GM18861 (cell line): ENCODE data around the gene COTL1.

Experiments used
- ATAC-seq: cut with Tn5 transposase; IDR thresholded peaks from one replicate; pipeline ENCODE4 v1.9.1; 2021; ENCODE audit not compliant: unreplicated experiment

Gene COTL1

DNA sequence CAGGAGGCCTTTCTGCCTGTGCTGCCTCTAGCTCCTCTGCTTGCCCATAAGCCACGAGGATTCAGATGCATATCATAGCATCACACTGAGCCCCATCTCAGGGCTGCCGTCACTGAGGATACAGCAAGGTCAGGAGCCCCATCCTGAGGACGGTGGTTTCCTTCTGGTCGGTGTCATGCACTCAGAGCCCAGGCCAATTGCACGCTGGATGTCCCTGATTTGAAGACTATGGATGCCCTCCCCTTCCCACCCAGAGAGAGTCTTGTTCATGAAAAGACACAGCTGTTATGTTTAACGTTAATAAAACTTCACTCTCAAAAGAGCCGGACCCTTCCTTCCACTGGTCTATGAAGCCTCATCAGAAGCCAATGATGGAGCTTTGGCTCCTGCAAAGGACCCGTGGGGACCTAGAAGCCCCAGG lies 19.9 kb downstream of the COTL1 start:
- ATAC-seq, result no peak

DNA sequence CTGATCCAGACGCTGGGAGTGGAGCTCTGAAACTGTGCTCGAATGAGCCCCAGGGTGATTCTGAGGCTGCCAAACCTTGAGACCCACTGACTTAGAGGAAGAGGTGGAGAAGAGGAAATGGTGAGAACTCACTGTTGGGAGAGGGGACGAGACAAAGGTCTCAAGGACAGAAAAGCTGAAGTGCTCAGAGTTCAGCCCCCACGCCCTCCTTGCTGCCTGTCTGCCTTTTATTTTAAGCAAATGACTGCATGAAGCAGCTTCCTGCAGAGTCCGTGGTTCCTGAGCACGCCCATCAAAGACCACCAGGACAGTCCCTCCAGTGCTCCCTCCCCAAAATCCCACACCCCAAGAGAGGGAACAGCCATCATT lies 20.4 kb downstream of the COTL1 start:
- no peak for ATAC-seq

DNA sequence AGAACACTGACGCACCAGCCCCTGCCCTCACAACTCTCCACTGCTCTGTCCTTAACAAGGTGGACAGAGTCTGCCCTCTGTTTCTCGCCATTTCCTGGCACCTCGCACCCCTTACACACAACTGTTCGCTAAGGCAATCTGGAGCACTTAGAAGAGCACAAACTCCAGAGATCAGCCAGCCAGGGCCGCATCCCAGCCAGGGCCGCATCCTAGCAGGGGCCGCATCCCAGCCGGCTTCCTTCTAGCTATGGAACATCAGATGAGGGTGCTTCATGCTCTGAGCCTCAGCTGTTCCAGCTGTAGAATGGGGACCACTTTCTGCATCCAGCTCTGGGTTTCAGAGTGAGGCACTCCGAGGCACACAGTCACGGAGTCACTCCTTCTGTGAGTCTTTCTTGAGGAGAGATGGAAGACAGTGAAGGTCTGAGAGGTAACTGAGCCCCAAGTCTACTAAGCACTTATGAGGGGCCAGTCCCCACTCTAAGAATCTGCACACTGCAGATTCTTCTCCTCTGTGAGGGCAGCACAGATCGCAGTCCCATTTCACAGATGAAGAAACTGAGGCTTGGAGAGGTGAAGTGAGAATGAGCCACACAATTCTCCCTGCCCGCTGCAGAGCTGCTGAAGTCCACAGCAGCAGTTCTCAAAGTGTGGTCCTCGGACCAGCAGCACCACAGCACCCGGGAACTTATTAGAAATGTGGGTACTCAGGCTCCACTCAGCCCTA lies 20.9 kb downstream of the COTL1 start:
- no peak for ATAC-seq

DNA sequence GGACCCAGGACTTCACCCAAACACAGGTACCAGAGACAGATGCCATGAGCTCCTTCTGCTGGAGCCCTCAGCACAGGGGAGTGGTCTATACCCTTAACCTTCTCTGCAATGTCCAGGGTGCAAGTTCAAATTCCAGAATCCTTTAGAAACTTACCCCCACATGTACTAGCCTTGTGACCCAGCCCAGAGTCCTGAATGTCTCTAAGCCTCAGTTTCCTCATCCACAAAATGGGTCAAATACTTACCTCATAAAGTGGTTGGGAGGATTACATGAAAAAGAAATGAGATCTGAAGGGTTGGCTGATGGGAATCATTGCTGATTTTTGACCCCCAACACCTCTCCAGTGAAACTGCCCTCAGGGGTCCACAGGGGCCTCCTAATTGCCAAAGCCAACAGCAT lies 21.7 kb downstream of the COTL1 start:
- no peak for ATAC-seq

DNA sequence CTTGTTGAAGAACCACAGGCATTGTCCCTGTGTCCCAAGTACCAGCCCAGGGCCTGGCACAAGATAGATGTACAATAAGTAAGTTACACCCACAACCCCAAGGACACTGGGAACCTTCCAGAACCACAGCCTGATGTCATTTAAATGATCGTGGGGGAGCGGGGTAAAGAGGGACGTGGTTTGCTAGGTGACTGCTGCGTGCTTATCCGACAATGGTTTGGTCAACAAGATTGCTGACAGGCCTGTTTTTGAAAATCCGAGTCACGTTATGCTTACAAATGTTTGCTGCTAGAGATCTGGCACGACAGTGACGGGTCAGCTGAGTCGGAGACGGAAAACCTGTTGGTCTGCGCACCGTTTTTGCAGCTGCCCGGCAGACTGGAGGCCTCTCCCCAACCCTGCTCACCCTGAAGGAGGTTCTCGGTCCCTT lies 22.8 kb downstream of the COTL1 start:
- no peak for ATAC-seq

DNA sequence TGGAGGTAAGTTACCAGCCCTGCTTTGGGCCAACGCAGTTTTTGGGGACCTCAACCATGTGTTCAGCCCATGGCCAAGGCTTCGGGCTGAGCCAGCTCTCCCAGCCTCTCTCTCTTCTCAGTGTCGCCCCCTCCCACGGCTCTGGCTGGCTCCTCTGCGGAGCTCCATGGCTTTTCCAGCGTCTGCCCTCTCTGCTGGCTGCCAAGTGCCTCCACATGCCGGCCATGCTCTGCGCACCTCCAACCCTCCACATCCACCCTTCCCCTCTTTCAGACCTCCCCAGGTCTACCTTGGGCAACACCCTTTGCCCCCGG lies 23.2 kb downstream of the COTL1 start:
- no peak for ATAC-seq

DNA sequence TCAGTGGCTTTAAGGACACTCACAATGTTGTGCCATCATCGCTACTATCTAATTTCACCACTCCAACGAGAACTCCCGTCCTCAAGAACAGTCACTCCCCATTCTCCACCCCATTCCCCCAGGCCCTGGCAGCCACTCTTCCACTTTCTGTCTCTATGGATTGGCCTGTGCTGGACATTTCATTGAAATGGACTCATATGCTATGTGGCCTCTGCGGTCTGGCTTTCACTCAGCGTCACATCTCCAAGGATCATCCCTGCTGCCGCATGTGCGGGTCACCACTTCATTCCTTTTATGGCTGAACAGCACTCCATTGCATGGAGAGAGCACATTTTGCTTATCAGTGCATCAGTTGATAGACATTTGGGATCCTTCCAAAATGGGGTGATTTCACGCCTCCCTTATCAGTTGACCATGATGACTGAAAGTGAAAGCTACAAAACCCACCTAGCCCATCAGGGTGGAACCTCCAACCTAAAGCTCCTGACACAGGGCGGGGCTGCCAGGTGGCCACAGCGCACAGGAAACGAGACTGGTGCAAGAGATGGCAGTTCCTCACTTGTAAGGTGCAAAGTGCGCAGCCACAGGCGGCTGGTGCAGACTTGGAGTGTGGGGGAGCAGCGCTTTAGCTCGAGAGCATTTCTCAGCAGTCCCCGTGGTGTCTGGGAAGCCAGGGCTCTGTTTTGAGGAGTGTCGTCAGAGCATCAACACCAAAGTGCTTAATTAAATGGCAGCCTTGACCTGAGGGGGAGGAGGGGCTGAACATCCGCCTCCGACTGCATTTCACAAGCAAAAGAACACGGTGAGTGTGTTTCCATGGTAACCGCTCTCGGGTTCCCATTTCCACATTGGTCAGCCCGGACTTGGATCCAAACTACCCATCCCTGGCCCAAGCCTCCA lies 23.8 kb downstream of the COTL1 start:
- peak; percentile 81 for ATAC-seq

DNA sequence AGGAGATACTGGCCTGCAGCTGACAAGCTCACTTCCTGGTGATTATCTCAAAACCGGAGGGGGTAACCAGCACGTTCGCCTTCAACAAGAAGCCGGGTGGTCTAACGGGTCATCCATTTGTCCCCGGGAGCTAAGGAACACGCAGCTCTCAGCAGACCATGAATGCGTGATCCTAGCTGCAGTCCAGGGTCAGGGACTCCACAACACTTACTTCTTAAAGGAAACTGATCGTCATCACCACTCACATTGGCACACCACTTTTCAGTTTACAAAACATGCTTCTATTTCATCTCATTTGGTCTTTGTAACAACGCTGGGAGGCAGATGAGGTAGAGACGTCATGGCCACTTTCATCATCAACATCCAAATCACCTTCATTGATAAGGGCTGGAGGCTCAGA lies 25.2 kb downstream of the COTL1 start:
- ATAC-seq, result no peak

DNA sequence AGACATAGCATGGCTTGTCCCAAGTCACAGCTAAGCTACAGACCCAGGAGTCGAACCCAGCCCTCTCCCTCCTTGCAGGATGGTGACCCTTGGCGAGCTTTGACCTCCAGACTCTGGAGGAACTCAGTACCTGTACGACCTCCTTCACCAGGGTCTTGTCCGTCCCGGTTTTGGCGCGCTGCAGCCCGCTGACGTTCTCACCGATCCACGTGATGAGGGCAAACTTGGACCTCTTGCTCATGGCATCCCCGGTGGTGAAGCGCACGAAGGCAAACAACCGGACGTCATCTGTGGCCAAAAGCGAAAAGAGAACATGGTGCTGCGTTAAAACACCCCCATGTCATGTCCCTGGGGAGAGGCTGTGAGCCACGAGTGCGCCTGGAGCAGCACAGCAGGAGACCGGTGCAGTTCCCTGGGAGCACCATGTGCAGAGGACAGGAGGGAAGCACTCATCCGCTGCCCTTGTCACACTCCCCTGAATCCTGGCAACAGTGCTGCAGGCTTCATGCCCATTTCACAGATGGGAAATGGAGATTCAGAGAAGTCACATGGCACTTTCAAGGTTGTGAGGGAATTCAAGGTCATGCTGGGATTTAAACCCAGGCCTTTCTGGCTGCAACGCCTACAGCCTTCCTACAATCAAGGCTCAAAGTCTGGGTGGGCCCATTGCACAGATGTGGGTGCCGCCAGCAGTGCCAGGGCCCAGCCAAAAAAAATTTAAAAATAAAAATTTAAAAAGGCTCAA lies 27.7 kb downstream of the COTL1 start:
- no peak for ATAC-seq

DNA sequence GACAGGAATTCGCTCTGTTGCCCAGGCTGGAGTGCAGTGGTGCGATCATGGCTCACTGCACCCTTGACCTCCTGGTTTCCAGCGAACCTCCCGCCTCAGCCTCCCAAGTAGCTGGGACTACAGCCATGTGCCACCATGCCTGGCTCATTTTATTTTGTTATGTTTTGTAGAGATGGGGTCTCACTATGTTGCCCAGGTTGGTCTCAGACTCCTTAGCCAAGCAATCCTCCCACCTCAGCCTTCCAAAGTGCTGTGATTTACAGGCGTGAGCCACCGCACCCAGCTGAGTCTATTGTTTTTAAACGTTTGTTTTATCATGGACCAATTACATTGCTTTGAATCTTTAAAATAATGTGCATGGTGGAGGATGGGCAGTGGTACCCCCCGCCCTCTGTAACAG lies 28.9 kb downstream of the COTL1 start:
- ATAC-seq, result no peak

DNA sequence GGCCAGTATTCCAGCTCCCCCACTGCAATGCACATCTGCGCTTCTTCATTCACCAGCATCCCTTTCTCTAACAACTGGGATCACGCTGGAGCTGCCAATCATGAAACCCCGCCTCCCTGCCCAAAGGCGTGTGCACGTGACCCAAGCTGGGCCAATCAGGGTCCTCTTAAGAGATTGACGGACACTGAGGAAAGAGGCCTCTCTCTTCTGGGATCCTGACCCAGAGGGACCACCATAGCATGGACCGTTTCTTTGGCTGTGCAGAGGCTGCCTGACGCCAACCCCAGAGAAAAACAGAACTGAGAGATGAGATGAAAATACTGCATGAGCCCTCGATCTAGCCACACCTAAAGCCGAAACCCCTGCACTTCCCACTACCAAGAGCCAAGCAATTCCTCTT lies 32.0 kb downstream of the COTL1 start:
- ATAC-seq, result peak; percentile 69

DNA sequence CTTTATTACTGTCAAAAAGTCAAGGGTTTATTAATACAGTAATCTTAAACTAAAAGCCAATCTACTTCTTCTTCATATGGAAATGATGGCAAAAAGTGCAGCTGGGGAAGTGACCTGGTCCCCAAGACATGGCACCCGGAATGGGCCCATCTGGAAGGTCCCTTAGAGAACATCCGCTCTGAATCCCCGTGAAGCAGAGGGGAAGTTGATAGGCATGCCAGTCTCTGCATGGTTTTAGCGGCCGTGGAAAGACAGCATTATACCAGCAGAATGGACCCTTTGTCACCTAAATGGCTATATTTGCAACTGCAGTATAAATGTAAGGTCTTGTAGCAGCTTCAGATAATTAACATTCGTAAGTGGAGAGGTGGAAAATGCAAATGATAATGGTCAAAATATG lies 32.4 kb downstream of the COTL1 start:
- ATAC-seq, result no peak

DNA sequence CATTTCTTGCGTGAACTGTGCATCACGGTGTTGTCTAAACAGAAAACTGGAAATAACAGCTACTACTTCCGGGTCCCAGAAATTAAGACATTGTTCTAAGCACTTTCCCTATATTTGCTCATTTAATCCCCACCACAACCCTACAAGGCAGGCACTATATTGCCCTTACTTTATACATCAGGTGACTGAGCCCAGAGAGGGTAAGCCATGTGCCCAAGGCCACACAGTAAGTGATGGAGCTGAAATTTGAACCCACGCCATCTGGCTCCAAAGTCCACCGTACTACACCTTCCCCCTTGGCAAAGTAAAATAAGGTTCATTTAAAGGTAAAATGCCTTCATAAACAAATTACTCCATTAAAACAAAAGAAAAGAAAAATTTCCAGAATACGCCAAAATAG lies 33.2 kb downstream of the COTL1 start:
- no peak for ATAC-seq

DNA sequence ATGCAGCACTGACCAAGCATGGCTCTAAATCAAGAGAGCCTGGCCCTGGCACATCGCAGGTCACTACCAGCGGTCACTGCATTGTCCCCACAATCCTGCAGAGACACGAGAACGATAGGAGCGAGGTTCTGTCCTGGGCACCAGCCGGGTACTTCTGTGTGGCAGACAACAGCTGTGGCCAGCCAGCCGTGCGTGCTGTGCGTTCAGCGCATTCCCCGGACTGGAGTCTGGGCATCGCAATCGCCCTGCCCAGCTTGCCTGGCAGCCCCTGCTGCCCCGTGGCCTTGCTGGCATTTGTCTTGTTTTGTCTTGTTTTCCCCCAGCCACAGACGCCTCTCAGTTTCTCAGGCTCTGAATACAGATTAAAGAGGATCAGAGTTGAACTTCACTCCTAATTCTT lies 33.9 kb downstream of the COTL1 start:
- ATAC-seq, result no peak

DNA sequence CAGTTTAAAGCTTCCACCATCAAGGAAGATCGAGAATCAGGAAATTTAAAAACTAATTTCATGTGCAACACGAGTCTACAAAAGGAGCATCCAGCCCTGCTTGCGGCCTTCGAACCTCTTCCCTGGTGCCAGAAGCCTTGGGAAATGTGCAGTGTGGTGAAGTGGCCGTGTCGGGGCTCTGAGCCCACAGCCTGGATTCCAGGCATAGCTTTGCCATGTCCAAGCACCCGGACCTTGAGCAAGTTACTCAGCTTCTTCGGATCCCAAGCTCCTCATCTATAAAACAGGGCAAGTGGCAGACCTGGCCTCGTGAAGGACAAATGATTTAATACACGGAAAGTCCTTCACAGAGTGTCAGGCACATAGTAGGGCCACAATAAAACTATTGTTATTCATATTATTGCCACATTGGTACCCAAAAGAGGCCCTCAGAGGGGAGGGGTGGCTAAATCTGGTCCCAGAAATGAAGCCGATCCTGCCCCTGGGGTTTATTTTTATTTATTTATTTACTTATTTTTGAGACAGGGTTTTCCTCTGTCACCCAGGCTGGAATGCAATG lies 34.8 kb downstream of the COTL1 start:
- no peak for ATAC-seq

DNA sequence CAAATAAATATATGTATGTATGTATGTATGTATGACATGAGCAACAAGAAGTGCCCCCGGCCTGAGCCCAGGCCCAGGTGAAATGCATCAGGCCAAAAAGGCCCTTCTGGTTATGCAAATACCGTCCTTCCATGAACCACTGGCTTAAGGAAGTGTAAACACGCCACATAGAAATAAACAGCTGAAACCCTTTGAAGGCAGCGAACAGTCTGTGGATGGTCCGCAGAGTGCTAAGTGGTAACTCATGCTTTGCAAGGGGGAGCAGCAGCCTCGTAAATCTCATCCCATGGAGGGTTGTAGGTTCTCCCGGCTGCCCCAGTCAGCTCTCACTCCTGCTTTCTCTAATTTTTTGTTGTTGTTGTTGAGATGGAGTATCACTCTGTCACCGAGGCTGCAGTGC lies 36.7 kb downstream of the COTL1 start:
- ATAC-seq, result no peak

DNA sequence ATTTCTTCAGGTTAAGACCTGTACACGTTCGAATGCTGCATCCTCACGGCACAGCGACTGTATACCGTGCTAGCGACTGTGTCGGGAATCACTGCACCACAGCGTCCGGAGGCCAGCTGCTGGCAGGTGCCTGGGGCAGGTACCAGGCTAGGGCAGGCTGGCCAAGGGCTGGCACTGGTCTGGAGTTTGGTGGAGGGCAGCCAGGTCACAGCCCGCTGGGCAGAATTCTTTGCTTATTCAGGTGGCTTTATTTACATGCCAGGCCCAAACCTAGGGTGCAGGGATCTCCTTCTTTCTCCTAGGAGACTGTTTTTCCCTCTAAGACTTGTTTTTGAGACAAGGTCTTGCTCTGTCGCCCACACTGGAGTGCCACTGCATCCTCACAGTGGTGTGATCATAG lies 37.9 kb downstream of the COTL1 start:
- no peak for ATAC-seq

DNA sequence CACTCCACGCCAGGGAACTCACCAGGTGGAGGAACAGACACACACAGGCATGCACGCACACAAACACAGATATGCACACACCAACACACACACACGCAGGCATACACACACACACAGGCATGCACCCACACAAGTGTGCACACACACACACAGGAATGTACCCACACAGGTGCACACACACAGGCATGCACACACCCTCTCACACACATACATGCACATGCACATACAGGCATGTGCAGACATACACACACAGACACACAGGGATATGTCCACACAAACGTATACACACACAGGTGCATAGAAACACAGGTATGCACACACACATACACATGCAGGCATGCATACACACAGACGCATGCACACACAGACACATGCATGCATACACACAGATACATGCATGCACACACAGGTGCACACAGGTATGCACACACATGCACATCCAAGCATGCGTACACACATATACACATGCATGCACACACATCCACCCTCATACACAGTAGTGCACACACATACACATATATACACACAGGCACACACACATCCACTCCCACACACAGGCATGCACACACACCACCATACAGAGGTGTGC lies 39.2 kb downstream of the COTL1 start:
- ATAC-seq, result no peak

DNA sequence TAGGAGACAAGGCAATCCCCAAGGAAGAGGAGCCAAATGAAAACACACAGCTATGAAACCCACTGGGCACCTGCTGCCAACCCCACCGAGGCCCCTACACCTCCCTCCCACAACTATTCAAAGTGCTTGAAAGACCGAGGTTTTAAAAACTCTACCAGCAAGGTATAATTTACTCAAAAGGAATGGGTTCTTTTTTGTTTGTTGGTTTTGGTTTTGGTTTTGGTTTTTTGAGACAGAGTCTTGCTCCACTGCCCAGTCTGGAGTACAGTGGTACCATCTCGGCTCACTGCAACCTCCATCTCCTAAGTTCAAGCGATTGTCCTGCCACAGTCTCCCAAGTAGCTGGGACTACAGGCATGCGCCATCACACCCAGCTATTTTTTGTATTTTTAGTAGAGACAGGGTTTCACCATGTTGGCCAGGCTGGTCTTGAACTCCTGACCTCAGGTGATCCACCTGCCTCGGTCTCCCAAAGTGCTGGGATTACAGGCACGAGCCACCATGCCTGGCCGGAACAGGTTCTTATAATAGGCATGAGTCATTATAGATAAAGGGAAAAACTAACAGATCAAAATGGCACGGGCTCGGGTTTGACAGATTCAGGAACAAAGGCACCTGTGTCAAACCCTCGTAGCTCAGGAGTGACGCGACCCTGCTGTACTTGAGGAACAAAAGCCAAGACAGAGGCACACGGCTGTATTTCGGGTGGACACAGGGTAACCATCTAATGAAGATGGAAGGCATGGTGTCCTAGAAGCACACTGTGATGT lies 40.7 kb downstream of the COTL1 start:
- ATAC-seq, result no peak

DNA sequence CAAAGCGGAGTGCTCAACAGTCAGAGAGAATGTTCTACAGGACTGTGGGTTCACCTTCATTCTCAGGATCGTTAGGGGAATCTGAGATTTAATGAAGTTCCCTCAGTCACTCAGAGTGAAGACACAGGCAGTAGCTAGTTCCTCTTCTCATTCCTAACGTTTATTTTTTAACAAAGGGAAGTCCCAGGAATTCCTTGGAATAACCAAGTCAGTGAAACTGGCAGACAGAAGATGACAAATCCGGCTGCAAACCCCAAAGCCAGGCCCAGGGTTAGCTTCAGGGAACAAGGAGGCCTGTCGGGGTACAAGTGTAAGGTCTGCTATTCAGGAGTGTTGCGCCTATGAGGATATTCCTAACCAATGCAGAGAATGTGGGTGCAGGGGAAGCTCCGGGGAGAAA lies 42.0 kb downstream of the COTL1 start:
- ATAC-seq, result no peak
